DND-41 (cell line): ENCODE results near the gene ALG6.

Source experiments
- ATAC-seq: fragments of 200-7000 bp; cut with Tn5 transposase; 3 replicates; pipeline ENCODE4 v1.9.1; 2021; ENCODE audit warnings: low read depth; ENCODE audit not compliant: insufficient read depth
- DNase-seq: peaks from one replicate; pipeline ENCODE4 v3.0.0-alpha.2; 2020
- H2AFZ ChIP-seq: 2 replicates; pipeline ENCODE4 v1.6.0; 2012; ENCODE audit warnings: low read depth, low read length
- H3K27ac ChIP-seq: 2 replicates; pipeline ENCODE4 v1.5.1; 2012; ENCODE audit warnings: low read length, inconsistent platforms
- H3K27me3 ChIP-seq: fragments of 200-600 bp; sonication (generic); 2 replicates; pipeline ENCODE4 v1.6.0; 2012; ENCODE audit warnings: low read length, mild to moderate bottlenecking, inconsistent platforms; ENCODE audit not compliant: insufficient read depth, poor library complexity
- H3K36me3 ChIP-seq: 2 replicates; pipeline ENCODE4 v1.5.1; 2012; ENCODE audit warnings: low read length, inconsistent platforms; ENCODE audit not compliant: insufficient read depth
- H3K4me1 ChIP-seq: 2 replicates; pipeline ENCODE4 v1.5.1; 2012; ENCODE audit warnings: mild to moderate bottlenecking, low read length; ENCODE audit not compliant: insufficient read depth
- H3K4me2 ChIP-seq: 2 replicates; pipeline ENCODE4 v1.6.0; 2012; ENCODE audit warnings: mild to moderate bottlenecking, moderate library complexity, low read length, inconsistent platforms; ENCODE audit not compliant: insufficient read depth
- H3K4me3 ChIP-seq, 2 experiments: fragments of 200-600 bp in 1 of 2; shearing (Covaris generic) in 1 of 2; 2 replicates each; pipeline ENCODE4 v1.5.1; 2012 to 2016; ENCODE audit warnings: inconsistent platforms in 2 of 2, low read length in 2 of 2, mild to moderate bottlenecking in 2 of 2, low read depth in 1 of 2, moderate library complexity in 1 of 2
- H3K79me2 ChIP-seq: 2 replicates; pipeline ENCODE4 v1.6.0; 2012; ENCODE audit warnings: low read length, inconsistent platforms; ENCODE audit not compliant: insufficient read depth
- H3K9ac ChIP-seq: 2 replicates; pipeline ENCODE4 v1.6.0; 2012; ENCODE audit warnings: low read depth, mild to moderate bottlenecking, inconsistent platforms, low read length, moderate library complexity
- H3K9me3 ChIP-seq: 2 replicates; pipeline ENCODE4 v1.5.1; 2012; ENCODE audit warnings: low read length, moderate library complexity, mild to moderate bottlenecking, inconsistent platforms; ENCODE audit not compliant: insufficient read depth, severe bottlenecking
- H4K20me1 ChIP-seq: 2 replicates; pipeline ENCODE4 v1.6.0; 2012; ENCODE audit warnings: low read length; ENCODE audit not compliant: insufficient read depth
- EZH2 ChIP-seq: IDR thresholded peaks from 3 replicates; pipeline ENCODE4 v1.6.1; 2012; ENCODE audit warnings: borderline replicate concordance, low read depth, mild to moderate bottlenecking, moderate library complexity, low read length, inconsistent platforms; ENCODE audit not compliant: severe bottlenecking
- TF ChIP-seq, protein P1 (sequence below): IDR thresholded peaks from 2 replicates; pipeline ENCODE4 v1.5.1; 2012; ENCODE audit warnings: borderline replicate concordance, low read length, moderate library complexity, mild to moderate bottlenecking; ENCODE audit not compliant: poor library complexity, severe bottlenecking; ENCODE audit errors: extremely low read depth

The ALG6 gene

DNA sequence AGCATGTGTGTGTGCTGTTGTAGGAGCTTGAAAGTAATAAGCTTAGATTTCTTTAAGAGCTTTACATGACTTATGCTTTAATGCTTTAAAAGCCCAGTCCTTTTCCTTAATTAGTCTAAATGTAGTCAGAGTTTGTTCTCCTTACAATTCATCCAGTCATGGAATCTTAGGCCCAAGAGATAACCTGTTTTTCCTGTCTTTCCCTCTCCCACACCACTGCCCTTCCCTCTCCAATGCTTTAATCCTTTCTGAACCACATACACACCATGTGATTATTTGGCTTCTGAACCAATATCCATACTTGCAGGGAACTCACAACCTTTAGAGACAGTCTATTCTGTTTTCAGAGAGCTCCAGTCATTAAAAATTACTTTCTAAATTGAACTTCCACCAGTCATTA is 37.6 kb downstream of the ALG6 start:
- no peaks in the 10 kb centered on the region for H3K27me3 ChIP-seq
- ATAC-seq (no peak), DNase-seq (no peak)
- no peak overlapping the region for H3K9ac ChIP-seq
- H3K27ac ChIP-seq, result no peak overlapping the region
- no peaks in the 10 kb centered on the region for H4K20me1 ChIP-seq
- no peak overlapping the region for H3K4me3 ChIP-seq
- TF ChIP-seq, protein P1, sequence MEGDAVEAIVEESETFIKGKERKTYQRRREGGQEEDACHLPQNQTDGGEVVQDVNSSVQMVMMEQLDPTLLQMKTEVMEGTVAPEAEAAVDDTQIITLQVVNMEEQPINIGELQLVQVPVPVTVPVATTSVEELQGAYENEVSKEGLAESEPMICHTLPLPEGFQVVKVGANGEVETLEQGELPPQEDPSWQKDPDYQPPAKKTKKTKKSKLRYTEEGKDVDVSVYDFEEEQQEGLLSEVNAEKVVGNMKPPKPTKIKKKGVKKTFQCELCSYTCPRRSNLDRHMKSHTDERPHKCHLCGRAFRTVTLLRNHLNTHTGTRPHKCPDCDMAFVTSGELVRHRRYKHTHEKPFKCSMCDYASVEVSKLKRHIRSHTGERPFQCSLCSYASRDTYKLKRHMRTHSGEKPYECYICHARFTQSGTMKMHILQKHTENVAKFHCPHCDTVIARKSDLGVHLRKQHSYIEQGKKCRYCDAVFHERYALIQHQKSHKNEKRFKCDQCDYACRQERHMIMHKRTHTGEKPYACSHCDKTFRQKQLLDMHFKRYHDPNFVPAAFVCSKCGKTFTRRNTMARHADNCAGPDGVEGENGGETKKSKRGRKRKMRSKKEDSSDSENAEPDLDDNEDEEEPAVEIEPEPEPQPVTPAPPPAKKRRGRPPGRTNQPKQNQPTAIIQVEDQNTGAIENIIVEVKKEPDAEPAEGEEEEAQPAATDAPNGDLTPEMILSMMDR, result no peak
- no peak for TF ChIP-seq EZH2
- peaks cover 48% of the 10 kb centered on the region for H3K36me3 ChIP-seq
- no peaks in the 10 kb centered on the region for H3K9me3 ChIP-seq
- no peaks in the 10 kb centered on the region for H3K4me1 ChIP-seq
- H2AFZ ChIP-seq, result no peak overlapping the region
- H3K4me2 ChIP-seq, result no peak overlapping the region
- no peaks in the 10 kb centered on the region for H3K79me2 ChIP-seq

DNA sequence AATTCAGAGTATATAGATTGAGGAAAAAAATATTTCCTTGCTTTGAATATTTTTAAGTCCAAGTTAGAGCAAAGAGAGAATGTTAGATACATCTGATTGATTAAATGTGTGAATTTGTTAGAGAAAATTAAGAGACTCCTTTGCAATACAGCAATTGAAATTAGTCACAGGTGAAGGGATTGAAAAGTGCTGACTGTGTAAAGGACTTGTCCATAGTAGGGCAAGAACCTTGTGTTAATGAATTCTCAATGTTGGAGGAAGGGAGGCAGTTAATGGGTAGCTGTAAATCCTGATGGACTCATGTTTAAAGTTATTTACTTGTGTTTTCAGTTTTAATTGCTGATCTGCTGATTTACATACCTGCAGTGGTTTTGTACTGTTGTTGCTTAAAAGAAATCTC is 38.6 kb downstream of the ALG6 start:
- Histone ChIP-seq H3K9ac (no peak overlapping the region), H3K36me3 (peaks cover 46% of the 10 kb centered on the region), H3K79me2 (no peaks in the 10 kb centered on the region), H3K4me2 (no peak overlapping the region), H3K27me3 (no peaks in the 10 kb centered on the region), H3K27ac (no peak overlapping the region), H4K20me1 (no peaks in the 10 kb centered on the region), H3K9me3 (no peaks in the 10 kb centered on the region), H3K4me1 (no peaks in the 10 kb centered on the region), H3K4me3 (no peak overlapping the region), H2AFZ (no peak overlapping the region)
- no peak for ATAC-seq
- no peak for DNase-seq
- TF ChIP-seq, protein P1, result no peak
- no peak for TF ChIP-seq EZH2

DNA sequence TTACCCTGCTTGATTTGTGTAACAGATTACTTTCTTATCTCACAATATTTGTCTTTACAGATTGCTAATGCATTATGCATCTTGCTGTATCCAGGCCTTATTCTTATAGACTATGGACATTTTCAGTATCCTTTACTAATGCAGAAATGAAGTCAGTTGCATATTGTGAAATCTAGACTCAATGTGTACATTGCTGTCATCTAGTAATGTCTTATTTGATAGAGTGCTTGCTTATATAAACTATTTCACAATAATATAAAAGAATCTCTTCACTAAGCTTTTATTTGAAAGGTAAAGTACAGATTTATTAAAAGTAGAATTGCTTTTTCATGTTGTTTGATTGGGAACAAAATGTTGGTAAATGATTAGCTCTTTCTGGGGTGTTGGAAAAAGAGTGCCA is 39.6 kb downstream of the ALG6 start:
- TF ChIP-seq EZH2, result no peak
- TF ChIP-seq, protein P1, result no peak
- Histone ChIP-seq H3K9ac (no peak overlapping the region), H3K4me3 (no peak overlapping the region), H3K27me3 (no peaks in the 10 kb centered on the region), H3K4me2 (no peak overlapping the region), H3K4me1 (no peaks in the 10 kb centered on the region), H3K27ac (no peak overlapping the region), H2AFZ (no peak overlapping the region), H3K9me3 (no peaks in the 10 kb centered on the region), H4K20me1 (no peaks in the 10 kb centered on the region), H3K36me3 (peaks cover 45% of the 10 kb centered on the region), H3K79me2 (no peaks in the 10 kb centered on the region)
- no peak for DNase-seq
- ATAC-seq, result no peak

DNA sequence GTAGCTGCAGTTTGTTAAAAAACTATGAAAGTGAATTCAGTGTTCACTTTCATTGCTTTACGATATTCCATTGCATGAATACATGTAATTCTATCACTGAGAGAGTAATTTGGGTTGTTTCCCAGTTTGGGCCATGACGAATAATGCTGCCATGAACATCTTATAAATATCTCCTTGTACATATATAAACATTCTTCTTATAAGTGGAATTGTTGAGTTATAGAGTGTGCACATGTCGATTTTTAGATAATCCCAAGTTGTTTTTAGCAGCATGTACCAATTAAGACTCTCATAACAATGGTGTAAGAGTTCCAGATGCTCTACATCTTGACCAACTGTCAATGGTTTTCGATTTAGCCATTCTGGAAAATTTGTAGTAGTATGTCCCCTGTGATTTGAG is 40.9 kb downstream of the ALG6 start:
- Histone ChIP-seq H3K27me3 (no peaks in the 10 kb centered on the region), H3K9me3 (no peaks in the 10 kb centered on the region), H2AFZ (no peak overlapping the region), H3K4me2 (no peak overlapping the region), H3K79me2 (no peaks in the 10 kb centered on the region), H3K9ac (no peak overlapping the region), H3K36me3 (peaks cover 48% of the 10 kb centered on the region), H3K27ac (no peak overlapping the region), H3K4me3 (no peak overlapping the region), H4K20me1 (no peaks in the 10 kb centered on the region), H3K4me1 (no peaks in the 10 kb centered on the region)
- ATAC-seq (no peak), DNase-seq (no peak)
- TF ChIP-seq EZH2, result no peak
- TF ChIP-seq, protein P1, result no peak
